Thoracic aorta (tissue), 2 donors: ENCODE measurements around the gene PARVB. TPM values are rescaled to one million over a fixed set of nuclear protein-coding genes. Genes with fewer than 3 reads are reported as not detected.

Experiments used
- ATAC-seq: fragments of 150-250 bp; one replicate; pipeline ENCODE4 v1.8.0; 2017; ENCODE audit warnings: low read depth; ENCODE audit not compliant: insufficient number of reproducible peaks, low FRiP score
- DNase-seq: peaks from one replicate; pipeline ENCODE4 v3.0.0-alpha.2; 2020; ENCODE audit warnings: low spot score
- H3K27ac ChIP-seq, 2 donors: fragments of 200-600 bp; sonication (generic); 1 replicate in 1 of 2; 2 replicates in 1 of 2; pipeline ENCODE4 v1.5.1; 2016; ENCODE audit warnings: mild to moderate bottlenecking in 2 of 2, moderate library complexity in 2 of 2
- H3K27me3 ChIP-seq: fragments of 200-600 bp; sonication (generic); replicated peaks from 2 replicates; pipeline ENCODE4 v1.6.0; 2016; ENCODE audit warnings: mild to moderate bottlenecking; ENCODE audit not compliant: insufficient read depth
- H3K36me3 ChIP-seq: fragments of 200-600 bp; sonication (generic); one replicate; pipeline ENCODE4 v1.5.1; 2016
- H3K4me1 ChIP-seq, 2 donors: fragments of 200-600 bp; sonication (generic); 1 replicate in 1 of 2; 2 replicates in 1 of 2; pipeline versions ENCODE4 v1.5.1 to v1.6.0; 2016; ENCODE audit warnings: low read depth in 2 of 2, mild to moderate bottlenecking in 1 of 2; ENCODE audit not compliant: control insufficient read depth in 1 of 2
- H3K4me3 ChIP-seq: fragments of 200-600 bp; sonication (generic); 2 replicates; pipeline ENCODE4 v1.5.1; 2016; ENCODE audit warnings: mild to moderate bottlenecking
- H3K9me3 ChIP-seq: fragments of 200-600 bp; sonication (generic); 2 replicates; pipeline ENCODE4 v1.5.1; 2016
- CTCF ChIP-seq: fragments of 200-600 bp; sonication (generic); IDR thresholded peaks from one replicate; pipeline ENCODE4 v1.5.1; 2019; ENCODE audit warnings: antibody characterized with exemption
- total RNA-seq, 2 donors: library from RNA; depleted of rRNA; stranded (reverse); fragments of >200 nt; gene quantifications; one replicate each; pipeline versions ENCODE4 v1.1.0 to v1.2.3, GENCODE V29; 2016

PARVB gene
- total RNA-seq, 2 donors from 2014 or later = 15.3 to 17.2 TPM

GRCh38 chr22:44166498-44167276 is 142.6 kb downstream of the PARVB start:
- H3K27me3 ChIP-seq = no peaks in the 10 kb centered on the region
- H3K9me3 ChIP-seq = no peaks in the 10 kb centered on the region
- no peak overlapping the region for H3K27ac ChIP-seq
- ATAC-seq (no peak), DNase-seq (no peak)
- TF ChIP-seq CTCF = no peak
- no peaks in the 10 kb centered on the region for H3K4me1 ChIP-seq
- H3K36me3 ChIP-seq = no peaks in the 10 kb centered on the region
- H3K4me3 ChIP-seq = no peak overlapping the region

- no peak for TF ChIP-seq CTCF
- no peak for DNase-seq
Observed at GRCh38 chr22:44167501-44167900, 143.4 kb downstream of the PARVB start.

GRCh38 chr22:44168206-44168605 is 144.1 kb downstream of the PARVB start:
- ATAC-seq (no peak), DNase-seq (no peak)
- H3K36me3 ChIP-seq = no peaks in the 10 kb centered on the region
- H3K4me1 ChIP-seq = no peaks in the 10 kb centered on the region
- no peak overlapping the region for H3K27ac ChIP-seq
- H3K9me3 ChIP-seq = no peaks in the 10 kb centered on the region
- H3K27me3 ChIP-seq = no peaks in the 10 kb centered on the region
- no peak overlapping the region for H3K4me3 ChIP-seq
- no peak for TF ChIP-seq CTCF

More at GRCh38 chr22:44167501-44167900, 143.4 kb downstream of the PARVB start:
- no peaks in the 10 kb centered on the region for H3K36me3 ChIP-seq
- no peak overlapping the region for H3K4me3 ChIP-seq
- ATAC-seq = no peak
- no peaks in the 10 kb centered on the region for H3K27me3 ChIP-seq
- H3K4me1 ChIP-seq = no peaks in the 10 kb centered on the region
- H3K9me3 ChIP-seq = no peaks in the 10 kb centered on the region
- no peak overlapping the region for H3K27ac ChIP-seq

GRCh38 chr22:44170470-44170869 is 146.4 kb downstream of the PARVB start:
- H3K27me3 ChIP-seq = no peaks in the 10 kb centered on the region
- H3K36me3 ChIP-seq = no peaks in the 10 kb centered on the region
- ATAC-seq = no peak
- H3K4me1 ChIP-seq = no peaks in the 10 kb centered on the region
- no peak for TF ChIP-seq CTCF
- no peak overlapping the region for H3K4me3 ChIP-seq
- no peaks in the 10 kb centered on the region for H3K9me3 ChIP-seq
- H3K27ac ChIP-seq = no peak overlapping the region
- DNase-seq = no peak

GRCh38 chr22:44171561-44171960 is 147.5 kb downstream of the PARVB start:
- Histone ChIP-seq H3K27me3 (no peaks in the 10 kb centered on the region), H3K9me3 (no peaks in the 10 kb centered on the region), H3K27ac (no peak overlapping the region), H3K4me3 (no peak overlapping the region), H3K4me1 (no peaks in the 10 kb centered on the region), H3K36me3 (no peaks in the 10 kb centered on the region)
- no peak for DNase-seq
- TF ChIP-seq CTCF = no peak
- ATAC-seq = no peak
